GM10248 (cell line): ENCODE results near the gene PRPF6.

Source experiments
- CTCF ChIA-PET: fragments of 300-600 bp; sonication (Branson Sonifier 250); formaldehyde crosslinking; extraction: SDS; loops from one replicate; lab custom pipeline; 2021; ENCODE audit warnings: antibody characterized with exemption; lab: Yijun Ruan, JAX
- POLR2A ChIA-PET: fragments of 350-650 bp; sonication (Branson Sonifier 250); formaldehyde crosslinking; extraction: SDS; loops from one replicate; lab custom pipeline; 2020; ENCODE audit warnings: antibody characterized with exemption; lab: Yijun Ruan, JAX
- DNase-seq: peaks from one replicate; pipeline ENCODE4 v3.0.0; 2012; ENCODE audit errors: extremely low spot score
- TF ChIP-seq, protein P1 (sequence below): IDR thresholded peaks from 2 replicates; pipeline ENCODE4 v1.5.1; 2012; ENCODE audit warnings: mild to moderate bottlenecking, low read depth; ENCODE audit errors: extremely low read depth, missing control alignments, control extremely low read depth

The PRPF6 gene

DNA sequence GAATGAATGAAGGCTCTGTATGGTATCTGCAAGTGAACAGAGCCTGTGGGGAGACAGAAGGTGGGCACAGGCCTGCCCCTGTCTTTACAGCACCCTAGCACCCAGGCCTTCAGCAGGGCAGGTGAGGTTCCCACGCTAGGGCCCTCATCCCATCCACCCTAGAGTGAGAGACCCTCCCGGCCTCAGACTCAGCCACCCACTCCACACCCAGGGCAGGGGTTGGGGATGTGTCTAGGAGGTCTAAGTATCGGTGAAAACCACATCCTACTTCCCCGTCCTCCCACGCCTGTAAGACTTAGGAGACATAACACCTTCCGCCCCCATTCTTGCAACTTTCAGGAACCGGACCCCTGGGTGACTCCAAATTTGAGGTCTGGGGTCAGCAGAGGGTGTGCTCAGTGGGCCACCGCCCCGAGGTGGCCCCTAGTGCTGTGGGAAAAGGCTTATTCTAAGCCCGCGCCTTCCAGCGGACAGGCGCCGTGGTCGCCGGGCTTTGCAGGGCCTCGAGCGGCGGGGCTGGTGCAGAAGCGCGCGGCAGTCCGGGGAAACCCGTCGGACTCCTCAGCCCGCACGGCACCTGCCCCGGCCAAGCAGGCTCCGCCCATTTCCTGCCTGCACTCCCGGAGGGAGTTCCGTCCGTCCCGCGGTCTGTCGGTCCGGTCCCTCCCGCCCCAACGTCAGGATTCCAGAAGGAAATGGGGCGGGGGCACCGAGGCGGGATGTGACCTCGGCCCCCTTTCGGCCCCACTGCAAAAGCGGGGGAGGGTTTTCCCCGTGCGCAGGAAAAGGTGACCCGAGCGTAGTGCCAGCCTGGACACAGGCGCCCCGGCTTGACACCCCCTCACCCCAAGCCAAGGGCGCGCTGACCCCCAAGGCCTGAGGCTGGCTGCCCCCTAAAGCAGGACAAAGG, 2.4 kb upstream of the PRPF6 start:
- DNase-seq: peak; percentile 77
- CTCF ChIA-PET: interaction anchor here (0.9 to 7.6 kb wide), 12 partner anchors 10 to 440 kb away, joined by 3 to 116 read pairs (median 11); partner anchors contain the start of gene C20orf204
- TF ChIP-seq, protein P1, sequence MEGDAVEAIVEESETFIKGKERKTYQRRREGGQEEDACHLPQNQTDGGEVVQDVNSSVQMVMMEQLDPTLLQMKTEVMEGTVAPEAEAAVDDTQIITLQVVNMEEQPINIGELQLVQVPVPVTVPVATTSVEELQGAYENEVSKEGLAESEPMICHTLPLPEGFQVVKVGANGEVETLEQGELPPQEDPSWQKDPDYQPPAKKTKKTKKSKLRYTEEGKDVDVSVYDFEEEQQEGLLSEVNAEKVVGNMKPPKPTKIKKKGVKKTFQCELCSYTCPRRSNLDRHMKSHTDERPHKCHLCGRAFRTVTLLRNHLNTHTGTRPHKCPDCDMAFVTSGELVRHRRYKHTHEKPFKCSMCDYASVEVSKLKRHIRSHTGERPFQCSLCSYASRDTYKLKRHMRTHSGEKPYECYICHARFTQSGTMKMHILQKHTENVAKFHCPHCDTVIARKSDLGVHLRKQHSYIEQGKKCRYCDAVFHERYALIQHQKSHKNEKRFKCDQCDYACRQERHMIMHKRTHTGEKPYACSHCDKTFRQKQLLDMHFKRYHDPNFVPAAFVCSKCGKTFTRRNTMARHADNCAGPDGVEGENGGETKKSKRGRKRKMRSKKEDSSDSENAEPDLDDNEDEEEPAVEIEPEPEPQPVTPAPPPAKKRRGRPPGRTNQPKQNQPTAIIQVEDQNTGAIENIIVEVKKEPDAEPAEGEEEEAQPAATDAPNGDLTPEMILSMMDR: no peak
- POLR2A ChIA-PET: interaction anchor here (1.0 to 1.1 kb wide), 2 partner anchors 10 kb away, joined by 3 to 5 read pairs; no protein-coding TSS in a partner anchor

DNA sequence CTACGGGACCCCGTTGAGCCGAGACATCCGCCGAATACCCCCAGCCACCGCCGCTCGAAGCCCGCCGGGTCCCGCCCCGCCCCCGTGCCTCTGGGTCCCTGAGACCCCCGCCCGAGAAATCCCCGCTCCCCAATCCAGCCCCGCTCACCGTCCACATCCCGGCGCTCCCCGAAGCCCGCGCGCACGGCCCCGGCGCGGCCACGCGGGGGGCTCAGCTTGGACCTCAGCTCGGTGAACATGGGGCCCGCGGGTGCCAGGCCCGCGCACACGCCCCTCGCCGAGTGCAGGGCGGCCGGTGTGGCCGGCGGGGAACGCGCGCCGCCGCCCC, 1.7 kb upstream of the PRPF6 start:
- ChIA-PET CTCF (interaction anchor here (0.9 to 7.6 kb wide), 17 partner anchors 10 to 442 kb away, joined by 3 to 116 read pairs (median 7); partner anchors contain the start of genes C20orf204, PTK6 and TCEA2), POLR2A (interaction anchor here (1.1 to 1.8 kb wide), 2 partner anchors 11 to 60 kb away, joined by 3 to 10 read pairs; no protein-coding TSS in a partner anchor)
- TF ChIP-seq, protein P1: no peak
- no peak for DNase-seq

DNA sequence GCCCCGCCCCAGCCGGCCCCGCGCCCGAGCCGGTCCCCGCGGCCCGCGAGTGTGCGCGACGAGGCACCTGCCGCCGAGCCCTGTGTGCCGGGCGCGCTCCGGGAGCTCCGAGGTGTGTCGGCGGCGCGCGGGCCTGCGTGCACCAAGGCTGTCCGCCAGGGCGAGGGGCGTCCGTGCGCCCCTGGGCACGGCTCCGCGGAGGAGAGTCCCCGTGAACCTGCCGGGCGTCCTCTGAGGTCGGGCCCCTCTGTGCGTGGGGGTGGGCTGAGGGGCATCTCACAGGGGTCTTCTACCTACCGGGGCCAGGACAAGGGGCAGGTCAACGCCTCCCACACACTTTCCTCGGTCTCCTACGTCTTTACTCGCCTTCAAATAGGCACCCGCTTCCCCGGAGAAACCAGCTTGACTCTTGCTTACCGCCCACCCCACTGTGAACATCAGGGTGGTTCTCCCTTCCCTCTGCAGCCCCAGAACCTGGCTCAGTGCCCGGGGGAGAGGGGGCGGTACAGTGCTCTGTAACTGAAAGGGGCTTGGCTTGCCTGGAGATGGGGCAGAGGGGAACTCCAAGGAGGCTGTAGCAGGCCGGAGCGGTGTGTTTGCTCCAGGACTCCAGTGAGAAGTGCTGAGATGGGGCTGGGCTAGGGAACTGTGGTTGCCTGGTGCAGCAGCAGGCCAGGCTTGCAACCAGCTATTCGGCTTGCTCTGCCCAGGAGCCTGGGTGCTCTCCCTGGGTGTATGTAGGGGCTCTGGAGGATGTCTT, 1.2 kb upstream of the PRPF6 start, which contains the start of gene SAMD10:
Gene SAMD10 (minus strand): TSS at position 86 of the 760 bp plus-strand sequence. CDS start 175 bp downstream, outside the sequence.
- POLR2A ChIA-PET: interaction anchor here (0.5 to 1.8 kb wide), 6 partner anchors 11 to 454 kb away, joined by 3 to 10 read pairs (median 4); partner anchors contain the start of gene C20orf204

DNA sequence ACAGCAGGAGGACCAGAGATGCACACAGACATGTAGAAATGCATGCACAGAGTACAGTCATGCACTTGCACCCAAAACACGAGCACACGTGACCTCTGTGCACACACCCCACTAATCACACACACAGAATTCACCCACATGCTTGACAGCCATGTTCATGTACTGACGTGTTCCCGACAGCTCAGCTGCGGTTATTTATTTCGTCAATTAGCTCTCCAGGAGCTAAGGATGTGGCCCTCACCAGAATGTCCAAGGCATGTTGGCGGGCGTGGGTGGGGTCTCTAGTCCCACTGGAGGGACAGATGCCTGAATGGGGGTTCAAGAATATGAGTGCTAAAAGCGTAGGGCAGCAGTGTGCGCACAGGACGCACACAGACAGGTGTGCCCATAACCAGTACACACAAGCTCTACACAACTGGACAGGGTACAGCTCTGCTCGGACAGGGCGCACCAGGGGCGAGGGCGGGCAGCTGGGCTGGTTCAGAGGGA, 571 bp upstream of the PRPF6 start:
- DNase-seq: no peak
- ChIA-PET CTCF (interaction anchor here (0.8 to 7.6 kb wide), 35 partner anchors 9 to 444 kb away, joined by 3 to 116 read pairs (median 5); partner anchors contain the start of genes ARFRP1, C20orf204, LKAAEAR1 and PTK6), POLR2A (interaction anchor here (0.6 to 1.8 kb wide), 8 partner anchors 27 to 375 kb away, joined by 3 to 10 read pairs (median 4); partner anchors contain the start of gene C20orf204)
- TF ChIP-seq, protein P1: no peak

More for the DNA sequence above, 1.2 kb upstream of the PRPF6 start, which contains the start of gene SAMD10:
- peak; percentile 83 for DNase-seq
- CTCF ChIA-PET: interaction anchor here (0.8 to 7.6 kb wide), 31 partner anchors 9 to 442 kb away, joined by 3 to 116 read pairs (median 6); partner anchors contain the start of genes C20orf204, LKAAEAR1, PTK6 and TCEA2
- TF ChIP-seq, protein P1: no peak

DNA sequence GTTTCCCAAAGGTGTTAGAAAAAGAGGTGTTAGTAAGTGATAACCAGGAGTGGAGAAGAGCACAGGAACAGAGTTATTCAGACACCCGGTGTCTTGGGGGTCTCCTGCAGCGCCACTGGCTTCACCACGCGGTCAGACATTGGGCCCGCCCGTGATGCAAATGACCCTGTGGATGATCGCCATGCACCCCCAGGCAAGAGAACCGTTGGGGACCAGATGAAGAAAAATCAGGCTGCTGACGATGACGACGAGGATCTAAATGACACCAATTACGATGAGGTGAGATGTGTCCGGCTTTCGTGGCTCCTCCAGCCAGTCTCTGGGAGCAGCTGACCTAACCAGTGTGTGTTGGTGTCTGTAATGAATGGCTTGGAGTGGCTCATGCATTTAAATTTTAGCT, 2.0 kb downstream of the PRPF6 start:
- CTCF ChIA-PET: interaction anchor here (0.8 to 7.6 kb wide), 8 partner anchors 9 to 74 kb away, joined by 3 to 116 read pairs (median 5); partner anchors contain the start of gene C20orf204
- no peak for DNase-seq
- POLR2A ChIA-PET: interaction anchor here (0.7 kb wide), 1 partner anchor 10 kb away, joined by 4 read pairs; no protein-coding TSS in a partner anchor
- TF ChIP-seq, protein P1: no peak
